Activated T-cell treated with anti-CD3 and anti-CD28 coated beads for 48 hours (primary cell): ENCODE measurements around the gene SASS6.
"Not testable (repeated sequence)": the region's sequence is repeated elsewhere in the genome, so short reads cannot be mapped to it uniquely, and the experiment has no call there.

Source experiments
- DNase-seq: peaks from one replicate; pipeline ENCODE4 v3.0.0-alpha.2; 2020; ENCODE audit warnings: low read depth

The SASS6 gene

DNA sequence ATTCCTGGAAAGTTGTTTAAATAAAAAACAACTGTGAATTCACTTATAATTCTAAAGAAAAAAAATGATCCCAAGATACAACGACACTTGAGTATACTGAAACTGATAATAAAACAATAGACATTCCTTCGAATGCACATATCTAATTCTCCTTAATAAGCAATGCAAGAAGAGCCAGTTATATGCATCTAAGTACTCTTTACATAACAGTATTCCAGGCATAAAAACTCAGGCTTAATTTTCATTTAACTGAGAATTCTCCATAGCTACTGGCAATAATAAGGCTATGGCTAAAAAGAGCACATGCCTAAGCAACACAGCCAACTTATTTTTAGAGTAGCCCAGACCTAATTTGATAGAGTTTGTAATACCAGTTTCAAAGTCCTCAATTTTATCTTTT lies 31.2 kb downstream of the SASS6 start:
- no peak for DNase-seq

DNA sequence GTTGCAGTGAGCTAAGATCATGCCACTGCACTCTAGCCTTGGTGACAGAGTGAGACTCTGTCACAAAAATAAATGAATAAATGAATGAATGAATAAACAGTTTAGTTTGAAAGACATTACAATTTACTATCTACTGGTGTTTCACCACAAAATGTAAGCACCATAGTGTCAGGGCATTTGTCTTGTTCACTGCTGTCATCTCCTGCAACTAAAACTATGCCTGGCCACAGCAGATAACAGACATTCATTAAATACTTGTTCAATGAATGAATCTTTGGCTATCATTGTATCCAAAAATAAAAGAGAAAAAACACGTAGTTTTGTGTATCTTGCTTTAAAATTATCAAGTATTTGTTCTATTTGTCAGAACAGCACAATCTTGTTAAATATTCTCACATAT lies 32.5 kb downstream of the SASS6 start:
- DNase-seq: no peak

DNA sequence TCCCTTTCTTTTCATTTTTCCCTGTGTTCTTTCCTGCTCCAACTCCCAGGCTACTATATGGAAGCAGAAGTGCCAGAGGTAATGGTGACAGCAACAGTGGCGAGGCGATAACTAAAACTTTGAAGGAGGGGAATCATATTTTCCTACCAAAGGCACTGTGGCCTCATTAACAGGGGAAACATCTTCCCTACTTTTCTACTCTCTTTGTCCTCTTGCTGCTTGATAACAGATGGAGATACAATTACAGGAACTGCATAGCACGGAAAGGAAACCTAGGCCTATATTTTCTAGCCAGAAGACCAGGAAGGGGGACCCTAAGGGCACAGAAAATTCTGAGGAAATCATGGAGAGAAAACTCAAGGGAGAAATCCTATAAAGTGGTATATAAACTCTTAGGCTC lies 42.3 kb downstream of the SASS6 start:
- no peak for DNase-seq

DNA sequence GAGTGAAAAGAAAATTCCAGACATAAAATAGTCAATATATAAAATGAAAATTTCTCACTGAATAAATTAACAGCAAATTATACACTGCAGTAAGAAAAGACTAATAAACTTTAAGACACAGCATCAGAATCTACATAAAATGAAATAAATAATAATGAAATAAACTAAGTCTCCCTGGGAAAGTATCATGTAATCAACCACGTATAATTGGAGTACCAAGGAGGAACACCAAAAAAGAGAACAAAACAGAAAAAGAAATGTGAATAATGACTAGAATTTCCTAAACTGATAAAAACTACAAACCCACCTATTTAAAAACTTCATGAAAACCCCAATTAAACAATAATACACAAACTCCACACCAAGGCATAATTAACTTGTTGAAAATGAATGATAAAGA lies 43.6 kb downstream of the SASS6 start:
- DNase-seq: no peak

DNA sequence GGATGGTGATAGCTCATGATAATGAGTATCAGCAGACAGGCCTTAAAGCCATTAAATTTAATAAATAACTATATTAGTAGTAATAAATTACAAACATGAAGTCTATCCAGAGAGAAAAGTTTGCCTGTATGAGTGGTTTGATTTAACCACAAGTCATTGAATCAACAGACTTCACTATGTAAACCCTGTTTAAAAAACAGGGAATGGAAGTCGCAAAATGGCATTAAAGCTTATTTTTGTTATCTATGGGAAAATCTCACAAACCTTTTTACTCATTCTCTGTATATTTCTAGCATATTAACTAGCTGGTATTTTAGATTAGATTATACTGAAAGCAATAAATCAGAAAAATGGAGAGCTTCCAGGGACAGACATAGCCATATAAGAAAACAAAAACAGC lies 45.3 kb downstream of the SASS6 start:
- DNase-seq: no peak

DNA sequence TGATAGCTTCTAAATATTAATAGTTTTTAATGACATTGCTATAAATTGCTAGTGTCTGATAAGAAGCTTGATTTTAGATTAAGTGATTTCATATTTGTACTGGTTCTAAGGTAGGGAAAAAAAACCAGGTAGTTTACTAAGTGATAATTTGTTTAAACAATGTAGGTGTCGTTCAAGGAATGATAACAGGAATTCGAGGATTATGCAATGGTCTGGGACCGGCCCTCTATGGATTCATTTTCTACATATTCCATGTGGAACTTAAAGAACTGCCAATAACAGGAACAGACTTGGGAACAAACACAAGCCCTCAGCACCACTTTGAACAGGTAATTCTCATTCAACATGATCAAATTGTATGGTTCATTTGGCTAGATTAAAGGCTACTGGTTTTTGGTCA lies 52.4 kb downstream of the SASS6 start:
- DNase-seq: no peak

DNA sequence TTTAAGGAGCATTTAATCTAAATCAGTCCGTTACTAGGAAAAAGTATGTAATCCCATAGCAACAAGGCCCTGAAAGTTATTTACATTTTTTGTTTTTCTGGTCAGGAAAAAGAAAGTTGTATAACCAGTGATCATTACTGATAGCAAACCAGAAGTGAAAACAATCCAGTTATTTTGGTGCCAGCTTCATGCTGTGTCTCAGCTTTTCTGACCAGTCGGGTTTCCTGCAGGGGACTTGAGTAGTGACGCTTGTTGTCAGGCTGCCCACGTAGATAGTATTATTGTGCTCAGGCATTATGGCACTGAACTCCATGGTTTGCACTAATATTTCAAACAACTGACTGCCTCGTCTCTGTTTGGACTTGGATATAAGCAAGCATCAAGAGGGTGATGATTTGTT lies 55.2 kb downstream of the SASS6 start:
- DNase-seq: no peak

DNA sequence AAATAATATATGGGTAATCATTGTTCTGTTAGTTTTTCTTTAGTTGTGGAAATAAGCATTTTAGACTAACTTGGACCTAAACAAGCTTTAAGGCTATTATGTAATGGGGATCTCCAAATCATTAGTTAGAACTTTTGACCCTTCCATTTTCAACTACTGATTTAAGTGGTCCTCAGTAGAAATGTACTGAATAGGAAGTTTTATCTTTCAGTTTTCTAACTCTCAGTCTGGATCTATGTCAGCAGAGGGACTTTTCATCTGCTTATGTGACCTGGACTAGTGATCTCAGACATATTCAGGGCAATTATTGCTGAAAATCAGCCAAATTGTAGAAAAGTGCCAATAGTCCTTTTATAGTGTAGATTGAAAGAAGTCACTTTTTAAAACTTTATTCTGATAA lies 56.0 kb downstream of the SASS6 start:
- DNase-seq: no peak

DNA sequence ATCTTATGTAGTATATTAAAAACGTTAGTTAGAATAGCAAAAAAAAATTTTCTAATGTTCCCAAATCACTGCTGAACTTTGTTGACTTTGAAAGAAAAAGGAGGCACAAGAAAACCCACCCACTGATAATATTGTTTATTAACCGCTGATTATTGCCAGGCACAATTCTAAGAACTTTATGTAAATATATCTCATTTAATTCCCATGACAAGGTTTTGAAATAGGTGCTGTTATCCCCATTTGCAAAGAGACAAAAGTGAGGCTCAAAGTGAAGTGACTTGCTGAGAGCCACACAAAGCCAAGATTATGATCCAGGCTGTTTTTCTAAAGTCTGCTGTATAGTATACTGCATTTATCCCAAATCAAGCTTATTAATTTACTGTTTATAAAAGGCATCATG lies 56.4 kb downstream of the SASS6 start:
- DNase-seq: no peak

DNA sequence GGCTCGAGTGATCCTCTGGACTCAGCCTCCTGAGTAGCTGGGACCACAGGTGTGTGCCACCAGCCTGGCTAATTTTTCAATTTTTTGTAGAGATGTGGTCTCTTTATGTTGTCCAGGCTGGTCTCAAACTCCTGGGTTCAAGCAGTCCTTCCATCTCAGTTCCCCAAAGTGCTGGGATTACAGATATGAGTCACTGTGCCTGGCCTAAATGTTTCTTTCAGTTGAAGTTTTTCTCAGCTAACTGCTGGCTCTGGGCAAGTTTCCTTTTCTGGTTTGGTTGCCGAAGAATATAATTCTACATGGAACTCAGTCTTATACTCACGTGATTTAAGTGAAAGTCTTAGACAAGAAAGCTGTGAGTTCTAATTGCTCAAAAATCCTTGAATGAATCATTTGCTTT lies 57.0 kb downstream of the SASS6 start:
- no peak for DNase-seq

DNA sequence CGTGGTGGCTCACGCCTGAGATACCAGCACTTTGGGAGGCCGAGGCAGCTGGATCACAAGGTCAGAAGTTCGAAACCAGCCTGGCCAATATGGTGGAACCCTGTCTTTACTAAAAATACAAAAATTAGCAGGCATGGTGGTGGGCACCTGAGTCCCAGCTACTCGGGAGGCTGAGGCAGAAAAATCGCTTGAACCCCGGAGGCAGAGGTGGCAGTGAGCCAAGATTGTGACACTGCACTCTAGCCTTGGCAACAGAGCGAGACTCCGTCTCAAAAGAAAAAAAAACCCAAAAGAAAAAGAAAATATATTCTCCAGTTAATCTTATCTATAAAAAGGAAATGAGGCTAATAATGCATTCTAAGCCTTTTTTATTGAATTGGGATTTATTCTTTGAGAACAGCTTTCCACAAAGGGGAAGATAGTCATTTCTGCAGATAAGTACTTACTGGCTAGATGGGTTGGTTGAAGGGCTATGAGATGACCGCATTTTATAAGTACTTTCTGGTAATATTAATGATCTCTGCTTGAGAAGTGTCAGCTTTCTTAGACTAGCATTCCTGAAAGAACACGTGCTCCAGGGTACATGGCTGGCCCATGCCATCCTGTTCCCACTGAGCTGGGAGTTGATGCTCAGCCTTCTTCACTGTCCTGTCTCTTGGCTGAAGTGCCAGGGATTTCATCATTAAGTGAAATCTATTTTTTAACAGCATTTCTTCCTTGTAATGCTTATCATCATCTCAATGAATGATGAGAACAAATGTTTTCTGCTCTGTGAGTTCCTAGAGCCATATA lies 57.9 kb downstream of the SASS6 start:
- DNase-seq: no peak

DNA sequence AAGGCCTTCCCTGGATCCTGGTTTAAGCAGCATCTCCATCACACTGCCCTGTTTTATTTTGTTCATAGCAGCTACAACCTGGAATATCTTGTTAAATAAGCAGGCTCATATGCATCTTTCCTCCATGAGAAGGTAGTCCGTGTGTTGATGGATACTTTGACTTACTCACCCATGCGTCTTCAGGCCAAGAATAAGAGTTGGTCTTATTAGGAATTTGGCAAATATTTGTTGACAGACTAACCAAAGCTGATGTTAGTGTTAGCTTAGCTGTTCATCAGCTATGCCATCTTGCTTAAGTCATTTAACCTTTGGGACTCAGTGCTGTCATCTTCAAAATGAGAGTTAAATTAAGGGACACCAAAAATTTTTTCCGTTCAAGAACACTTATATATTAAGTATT lies 59.2 kb downstream of the SASS6 start:
- DNase-seq: no peak

DNA sequence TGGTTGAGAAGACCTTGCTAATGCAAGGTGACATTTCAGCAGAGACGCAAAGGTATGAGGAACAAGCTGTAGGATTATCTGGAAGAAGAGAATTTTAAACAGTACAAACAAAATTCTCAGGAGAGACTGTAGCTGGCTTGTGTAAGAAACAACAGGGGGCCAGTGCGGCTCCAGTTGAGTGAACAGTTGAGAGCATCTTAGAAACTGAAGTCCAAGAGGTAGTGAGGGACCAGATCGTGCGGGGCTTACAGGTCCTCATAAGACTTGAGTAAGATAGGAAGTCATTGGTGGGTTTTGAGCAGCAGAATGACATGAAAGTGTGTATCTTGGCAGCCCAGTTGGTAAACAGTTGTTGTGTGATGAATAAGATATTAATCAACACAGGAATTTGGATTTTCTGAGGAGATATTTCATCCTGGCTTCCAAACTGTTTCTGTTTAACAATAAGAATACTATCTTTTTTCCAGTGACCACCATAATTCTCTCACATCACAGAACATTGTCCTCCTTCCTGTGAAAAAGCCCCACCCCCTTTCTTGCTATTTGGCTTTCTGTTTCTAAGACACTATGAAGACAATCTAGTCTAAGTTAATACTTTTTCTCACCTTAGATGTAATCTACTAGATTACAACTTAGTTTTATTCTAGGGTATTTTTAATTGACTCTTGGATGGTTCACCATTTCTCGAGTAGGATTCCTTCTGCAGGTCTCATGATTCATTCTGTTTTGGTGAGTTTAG lies 62.4 kb downstream of the SASS6 start:
- DNase-seq: no peak

DNA sequence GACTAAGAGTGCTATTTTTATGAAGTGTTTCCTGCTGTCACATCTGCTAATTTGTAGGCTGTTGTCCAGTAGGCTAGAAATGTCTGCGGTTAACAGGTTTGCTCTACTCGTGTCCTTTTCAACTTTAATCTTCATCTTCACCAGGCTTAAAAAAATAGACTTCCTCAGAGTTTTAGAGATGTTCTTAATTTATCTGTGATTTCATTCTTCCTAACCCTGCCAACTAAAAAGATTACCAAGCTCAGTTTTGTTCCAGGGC lies 66.8 kb downstream of the SASS6 start:
- DNase-seq: no peak

DNA sequence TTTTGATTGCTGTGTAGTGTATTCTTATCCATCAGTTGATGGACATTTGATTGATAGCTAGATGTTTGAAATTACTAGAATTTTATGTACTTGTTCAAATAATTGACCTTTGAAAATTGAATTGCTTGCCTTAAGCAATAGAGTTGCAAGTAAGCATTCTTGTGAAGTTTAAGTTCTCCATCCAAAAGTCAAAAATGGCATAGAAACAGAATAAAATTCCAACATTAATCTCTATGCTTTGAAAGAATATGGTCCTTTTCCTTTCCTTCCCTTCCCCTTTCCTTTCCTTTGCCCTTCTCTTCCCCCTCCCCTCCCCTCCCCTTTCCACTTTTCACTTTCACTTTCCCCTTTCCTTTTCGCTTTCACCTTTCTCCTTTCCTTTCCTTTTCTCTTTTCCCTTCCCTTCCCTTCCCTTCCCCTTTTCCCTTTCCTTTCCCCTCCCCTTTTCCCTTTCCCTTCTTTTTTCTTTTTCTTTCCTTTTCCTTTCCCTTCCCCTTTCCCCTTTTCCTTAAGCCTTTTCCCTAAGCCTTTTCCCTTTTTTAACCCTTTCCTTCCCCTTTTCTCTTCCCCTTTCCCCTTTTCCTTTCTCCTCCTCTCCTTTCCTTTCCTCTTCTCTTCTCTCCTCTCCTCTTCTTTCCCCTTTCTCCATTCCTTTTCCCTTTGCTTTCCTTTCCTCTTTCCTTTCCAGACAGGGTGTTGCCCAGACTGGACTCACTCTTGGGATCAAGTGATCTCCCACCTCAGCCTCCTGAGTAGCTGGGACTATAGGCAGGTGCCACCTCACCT lies 67.4 kb downstream of the SASS6 start:
- DNase-seq: no peak

DNA sequence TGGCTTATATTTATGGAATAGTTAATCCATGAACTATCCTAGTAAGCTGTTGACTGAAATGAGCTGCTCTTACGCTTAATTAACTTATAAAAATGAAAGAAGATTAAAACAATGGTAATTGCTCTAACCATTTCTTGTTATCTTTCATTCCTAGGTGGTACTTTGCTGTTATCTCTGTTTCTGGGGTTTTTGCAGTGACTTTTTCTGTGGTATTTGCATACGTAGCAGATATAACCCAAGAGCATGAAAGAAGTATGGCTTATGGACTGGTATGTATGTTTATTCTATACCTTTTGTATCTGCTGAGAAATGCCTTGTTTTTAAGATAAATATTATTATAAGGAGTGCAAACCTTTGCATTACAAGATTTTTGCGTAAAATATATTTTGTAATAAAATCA lies 71.0 kb downstream of the SASS6 start:
- no peak for DNase-seq

DNA sequence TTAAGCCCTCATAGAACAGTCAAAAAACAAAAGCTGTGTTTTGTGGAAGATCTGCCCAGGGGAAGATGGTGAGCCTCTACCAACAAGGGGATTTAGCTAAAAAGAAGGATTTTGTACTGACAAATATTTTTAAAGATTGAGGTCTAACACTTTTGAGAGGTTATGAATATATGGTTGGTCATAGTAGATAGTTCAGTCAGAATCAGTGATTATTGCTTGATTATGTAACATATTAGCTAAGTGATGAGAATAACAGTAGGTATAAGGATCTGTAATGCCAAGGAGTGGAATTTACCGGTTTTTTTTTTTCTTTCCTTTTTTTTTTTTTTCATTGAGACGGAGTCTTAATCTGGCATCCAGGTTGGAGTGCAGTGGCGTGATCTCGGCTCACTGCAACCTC lies 79.0 kb downstream of the SASS6 start:
- no peak for DNase-seq

DNA sequence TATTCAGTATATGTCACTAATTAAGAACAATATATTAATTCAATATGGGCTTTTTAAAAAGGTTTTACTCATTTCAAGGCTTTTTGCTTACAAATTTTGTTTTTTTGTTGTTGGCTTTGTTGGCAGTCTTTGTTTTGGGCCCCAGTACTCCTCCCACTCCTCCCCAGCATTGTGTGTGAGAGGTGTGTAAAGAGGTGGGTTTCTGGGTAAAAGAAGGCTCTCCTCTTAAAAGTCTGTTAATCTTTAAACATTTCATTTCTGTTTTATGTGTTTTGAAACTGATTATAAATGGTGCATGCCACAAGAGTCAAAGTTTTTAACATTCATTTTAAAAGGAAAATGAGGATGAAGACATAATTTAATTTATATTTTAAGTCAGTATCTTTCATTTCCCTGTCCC lies 79.6 kb downstream of the SASS6 start:
- no peak for DNase-seq

DNA sequence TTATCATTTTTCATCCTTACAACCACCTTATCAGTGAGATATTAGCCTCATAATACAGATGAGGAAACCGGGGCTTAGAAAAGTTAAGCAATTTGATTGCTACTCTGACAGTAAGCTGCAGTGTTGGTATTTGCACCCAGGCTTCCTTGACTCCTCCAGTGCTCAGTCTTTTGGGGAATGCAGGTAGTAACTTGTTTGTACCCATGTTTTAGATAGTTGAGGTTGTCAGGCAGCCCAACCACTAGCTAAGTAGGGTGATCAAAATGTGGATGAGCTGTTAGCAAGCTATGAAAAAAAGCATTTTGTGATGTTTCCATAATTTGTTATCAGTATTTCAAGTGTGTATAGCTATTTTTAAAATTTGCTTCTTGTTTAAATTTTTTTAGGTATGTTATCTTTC lies 80.8 kb downstream of the SASS6 start:
- DNase-seq: no peak

DNA sequence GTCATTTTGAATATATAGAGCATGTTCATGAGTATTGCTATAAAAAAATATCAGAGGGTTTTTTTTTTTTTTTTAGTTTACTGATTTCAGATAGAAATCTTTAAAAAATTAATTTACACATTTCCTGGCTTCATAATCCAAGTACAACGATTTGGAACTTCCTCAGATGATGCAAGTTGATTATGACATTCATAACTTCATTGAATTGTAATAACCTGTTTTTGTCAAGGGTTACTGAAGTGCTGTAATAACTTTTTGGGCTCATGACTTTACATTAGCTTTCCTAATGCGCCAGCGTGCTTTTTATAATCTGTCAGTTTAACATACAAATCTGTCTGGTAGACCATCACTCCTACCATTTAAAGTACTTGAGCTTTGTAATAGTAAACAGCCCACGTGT lies 81.3 kb downstream of the SASS6 start:
- DNase-seq: no peak

DNA sequence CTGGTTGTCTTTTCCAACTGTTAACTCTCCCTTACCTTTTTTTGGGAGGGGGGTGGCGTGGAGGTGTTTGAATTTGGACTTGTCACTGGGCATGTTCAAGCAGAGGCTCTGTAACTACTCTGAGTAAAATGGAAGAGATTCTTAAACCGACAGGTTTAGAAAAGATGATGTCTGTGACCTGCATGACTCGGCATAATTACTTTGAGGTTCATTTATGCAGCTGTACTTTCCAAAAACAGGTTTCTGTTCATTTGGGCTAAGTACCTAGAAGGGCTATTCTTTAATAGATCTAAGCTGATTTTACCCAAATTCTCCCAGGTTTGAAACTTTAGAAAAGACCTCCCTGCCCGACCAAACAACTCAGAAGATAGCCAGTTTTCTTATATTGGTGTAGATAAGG lies 82.6 kb downstream of the SASS6 start:
- DNase-seq: no peak

DNA sequence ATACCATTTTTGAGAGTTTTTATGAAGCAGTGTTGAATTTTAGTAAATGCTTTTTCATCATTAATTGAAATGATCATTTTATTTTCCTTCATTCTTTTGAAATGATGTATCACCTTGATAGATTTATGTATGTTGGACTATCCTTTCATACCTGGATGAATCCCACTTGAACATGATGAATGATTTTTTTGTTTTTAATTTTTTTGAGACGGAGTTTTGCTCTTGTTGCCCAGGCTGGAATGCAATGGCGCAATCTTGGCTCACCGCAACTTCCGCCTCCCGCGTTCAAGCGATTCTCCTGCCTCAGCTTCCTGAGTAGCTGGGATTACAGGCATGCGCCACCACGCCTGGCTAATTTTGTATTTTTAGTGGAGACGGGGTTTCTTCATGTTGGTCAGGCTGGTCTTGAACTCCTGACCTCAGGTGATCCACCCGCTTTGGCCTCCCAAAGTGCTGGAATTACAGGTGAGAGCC lies 85.5 kb downstream of the SASS6 start:
- not testable (repeated sequence) for DNase-seq

DNA sequence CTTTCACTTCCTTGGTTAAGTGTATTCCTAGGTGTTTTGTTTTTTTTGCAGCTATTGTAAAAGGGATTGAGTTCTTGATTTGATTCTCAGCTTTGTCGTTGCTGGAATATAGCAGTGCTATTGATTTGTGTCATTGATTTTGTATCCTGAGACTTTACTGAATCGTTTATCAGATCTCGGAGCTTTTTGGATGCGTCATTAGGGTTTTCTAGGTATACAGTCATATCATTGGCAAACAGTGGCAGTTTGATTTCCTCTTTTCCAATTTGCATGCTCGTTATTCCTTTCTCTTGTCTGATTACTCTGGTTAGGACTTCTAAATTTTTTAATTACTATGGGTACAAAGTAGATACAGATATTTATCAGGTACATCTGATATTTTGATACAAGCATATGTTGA lies 87.5 kb downstream of the SASS6 start:
- no peak for DNase-seq
